Nephron (organoid): Measurements from ENCODE around the gene RBM6.

Source experiments
- H3K27ac Mint-ChIP-seq, 3 experiments: 2 replicates each; pipeline ENCODE4 v1.8.0; 2020; ENCODE audit warnings: mixed read lengths in 3 of 3, mild to moderate bottlenecking in 2 of 3, moderate library complexity in 1 of 3
- H3K27me3 Mint-ChIP-seq: 2 replicates; pipeline ENCODE4 v1.8.0; 2021; ENCODE audit warnings: low read depth, mild to moderate bottlenecking, moderate library complexity, mixed read lengths
- H3K36me3 Mint-ChIP-seq: 2 replicates; pipeline ENCODE4 v1.8.0; 2020; ENCODE audit warnings: low read depth, mixed read lengths
- H3K4me1 Mint-ChIP-seq: 2 replicates; pipeline ENCODE4 v1.8.0; 2020; ENCODE audit warnings: mixed read lengths
- H3K4me3 Mint-ChIP-seq, 3 experiments: 2 replicates each; pipeline ENCODE4 v1.8.0; 2020; ENCODE audit warnings: mild to moderate bottlenecking in 3 of 3, mixed read lengths in 3 of 3, moderate library complexity in 2 of 3
- H3K9me3 Mint-ChIP-seq: 2 replicates; pipeline ENCODE4 v1.8.0; 2020; ENCODE audit warnings: mixed read lengths
- TF ChIP-seq, protein P1 (sequence below), 3 experiments: fragments of 200-600 bp; sonication (generic); IDR thresholded peaks; one replicate each; pipeline ENCODE4 v1.5.0; 2021; ENCODE audit warnings: antibody characterized with exemption in 3 of 3; ENCODE audit not compliant: unreplicated experiment in 3 of 3

RBM6 gene

DNA sequence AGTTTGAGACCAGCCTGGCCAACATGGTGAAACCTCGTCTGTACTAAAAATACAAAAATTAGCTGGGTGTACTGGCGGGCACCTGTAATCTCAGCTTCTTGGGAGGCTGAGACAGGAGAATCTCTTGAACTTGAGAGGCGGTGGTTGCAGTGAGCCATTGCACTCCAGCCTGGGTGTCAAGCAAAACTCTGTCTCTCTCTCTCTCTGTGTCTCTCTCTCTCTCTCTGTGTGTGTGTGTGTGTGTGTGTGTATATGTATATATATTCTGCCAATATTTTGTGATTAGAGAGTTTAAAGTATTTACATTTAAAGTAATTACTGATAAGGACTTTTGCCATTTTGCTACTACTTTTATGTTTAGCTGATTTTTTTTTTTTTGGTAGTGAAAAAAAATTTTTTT lies 15.7 kb downstream of the RBM6 start:
- Mint-ChIP-seq H3K9me3 (no peaks in the 10 kb centered on the region), H3K4me1 (peaks cover 9% of the 10 kb centered on the region), H3K27ac (no peak overlapping the region), H3K36me3 (peaks cover 17% of the 10 kb centered on the region), H3K4me3 (no peak overlapping the region), H3K27me3 (no peaks in the 10 kb centered on the region)
- TF ChIP-seq, protein P1, sequence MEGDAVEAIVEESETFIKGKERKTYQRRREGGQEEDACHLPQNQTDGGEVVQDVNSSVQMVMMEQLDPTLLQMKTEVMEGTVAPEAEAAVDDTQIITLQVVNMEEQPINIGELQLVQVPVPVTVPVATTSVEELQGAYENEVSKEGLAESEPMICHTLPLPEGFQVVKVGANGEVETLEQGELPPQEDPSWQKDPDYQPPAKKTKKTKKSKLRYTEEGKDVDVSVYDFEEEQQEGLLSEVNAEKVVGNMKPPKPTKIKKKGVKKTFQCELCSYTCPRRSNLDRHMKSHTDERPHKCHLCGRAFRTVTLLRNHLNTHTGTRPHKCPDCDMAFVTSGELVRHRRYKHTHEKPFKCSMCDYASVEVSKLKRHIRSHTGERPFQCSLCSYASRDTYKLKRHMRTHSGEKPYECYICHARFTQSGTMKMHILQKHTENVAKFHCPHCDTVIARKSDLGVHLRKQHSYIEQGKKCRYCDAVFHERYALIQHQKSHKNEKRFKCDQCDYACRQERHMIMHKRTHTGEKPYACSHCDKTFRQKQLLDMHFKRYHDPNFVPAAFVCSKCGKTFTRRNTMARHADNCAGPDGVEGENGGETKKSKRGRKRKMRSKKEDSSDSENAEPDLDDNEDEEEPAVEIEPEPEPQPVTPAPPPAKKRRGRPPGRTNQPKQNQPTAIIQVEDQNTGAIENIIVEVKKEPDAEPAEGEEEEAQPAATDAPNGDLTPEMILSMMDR (IDR thresholded peaks at IDR 0.05; ENCODE audit: unreplicated experiment in 3 of 3): no peak

DNA sequence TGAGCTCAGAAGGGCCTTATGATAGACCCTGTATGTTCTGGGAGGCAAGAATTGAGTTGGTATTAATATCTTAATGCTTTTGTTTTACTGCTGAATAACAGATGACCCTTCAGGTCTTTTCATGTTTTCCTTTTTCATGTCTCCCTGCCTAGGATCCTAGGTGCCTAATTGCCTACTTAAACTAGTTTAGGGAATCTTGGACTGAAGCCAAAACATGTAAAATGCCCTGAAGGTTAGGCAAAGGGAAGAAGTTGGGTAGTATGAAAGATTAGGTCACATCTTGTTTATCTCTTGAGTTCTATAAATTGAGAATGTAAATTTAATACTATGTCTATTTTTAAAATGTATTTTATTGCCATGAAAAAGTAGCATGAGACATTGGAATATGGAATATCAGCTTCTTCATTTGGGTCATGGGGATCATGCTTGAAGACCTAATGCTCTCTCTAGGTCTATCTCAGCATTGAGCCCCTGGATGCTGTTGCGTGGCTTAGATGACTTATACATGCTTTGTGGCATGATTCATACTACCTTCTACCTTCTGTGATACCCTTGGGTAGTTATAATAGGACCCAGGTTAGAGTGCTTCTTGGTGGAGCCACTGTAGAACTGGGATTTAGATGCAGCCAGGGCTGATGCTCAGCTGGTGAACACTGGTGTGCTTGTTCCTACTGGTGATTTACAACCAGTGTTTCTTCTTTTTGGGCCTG lies 26.4 kb downstream of the RBM6 start:
- H3K27ac Mint-ChIP-seq: no peak overlapping the region
- TF ChIP-seq, protein P1 (IDR thresholded peaks at IDR 0.05; ENCODE audit: unreplicated experiment in 3 of 3): no peak
- peaks cover 32% of the 10 kb centered on the region for H3K36me3 Mint-ChIP-seq
- H3K4me1 Mint-ChIP-seq: peaks cover 14% of the 10 kb centered on the region
- no peaks in the 10 kb centered on the region for H3K9me3 Mint-ChIP-seq
- no peak overlapping the region for H3K4me3 Mint-ChIP-seq
- no peaks in the 10 kb centered on the region for H3K27me3 Mint-ChIP-seq

DNA sequence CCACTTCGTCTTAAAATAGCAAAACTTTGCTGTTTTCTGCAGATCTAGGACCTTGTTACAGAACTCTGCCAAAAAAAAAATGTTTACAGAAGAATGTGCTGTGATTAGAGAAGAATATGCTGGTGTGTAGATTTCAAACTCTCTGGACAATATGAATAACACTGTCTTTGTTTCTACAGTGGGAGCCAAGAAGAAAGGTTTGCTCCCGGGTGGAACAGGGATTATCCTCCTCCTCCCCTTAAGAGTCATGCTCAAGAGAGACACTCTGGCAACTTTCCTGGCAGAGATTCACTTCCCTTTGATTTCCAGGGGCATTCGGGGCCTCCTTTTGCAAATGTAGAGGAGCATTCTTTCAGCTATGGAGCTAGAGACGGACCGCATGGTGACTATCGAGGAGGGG lies 27.3 kb downstream of the RBM6 start:
- no peaks in the 10 kb centered on the region for H3K27me3 Mint-ChIP-seq
- peak overlapping the region; percentile 39 to 87 (median 80) for H3K27ac Mint-ChIP-seq
- no peaks in the 10 kb centered on the region for H3K9me3 Mint-ChIP-seq
- TF ChIP-seq, protein P1 (IDR thresholded peaks at IDR 0.05; ENCODE audit: unreplicated experiment in 3 of 3): no peak
- peaks cover 38% of the 10 kb centered on the region for H3K36me3 Mint-ChIP-seq
- H3K4me3 Mint-ChIP-seq: no peak overlapping the region
- peaks cover 14% of the 10 kb centered on the region for H3K4me1 Mint-ChIP-seq

DNA sequence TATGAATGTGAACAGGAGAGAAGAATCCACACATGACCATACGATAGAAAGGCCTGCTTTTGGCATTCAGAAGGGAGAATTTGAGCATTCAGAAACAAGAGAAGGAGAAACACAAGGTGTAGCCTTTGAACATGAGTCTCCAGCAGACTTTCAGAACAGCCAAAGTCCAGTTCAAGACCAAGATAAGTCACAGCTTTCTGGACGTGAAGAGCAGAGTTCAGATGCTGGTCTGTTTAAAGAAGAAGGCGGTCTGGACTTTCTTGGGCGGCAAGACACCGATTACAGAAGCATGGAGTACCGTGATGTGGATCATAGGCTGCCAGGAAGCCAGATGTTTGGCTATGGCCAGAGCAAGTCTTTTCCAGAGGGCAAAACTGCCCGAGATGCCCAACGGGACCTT lies 28.4 kb downstream of the RBM6 start:
- no peak overlapping the region for H3K27ac Mint-ChIP-seq
- TF ChIP-seq, protein P1 (IDR thresholded peaks at IDR 0.05; ENCODE audit: unreplicated experiment in 3 of 3): no peak
- no peaks in the 10 kb centered on the region for H3K27me3 Mint-ChIP-seq

DNA sequence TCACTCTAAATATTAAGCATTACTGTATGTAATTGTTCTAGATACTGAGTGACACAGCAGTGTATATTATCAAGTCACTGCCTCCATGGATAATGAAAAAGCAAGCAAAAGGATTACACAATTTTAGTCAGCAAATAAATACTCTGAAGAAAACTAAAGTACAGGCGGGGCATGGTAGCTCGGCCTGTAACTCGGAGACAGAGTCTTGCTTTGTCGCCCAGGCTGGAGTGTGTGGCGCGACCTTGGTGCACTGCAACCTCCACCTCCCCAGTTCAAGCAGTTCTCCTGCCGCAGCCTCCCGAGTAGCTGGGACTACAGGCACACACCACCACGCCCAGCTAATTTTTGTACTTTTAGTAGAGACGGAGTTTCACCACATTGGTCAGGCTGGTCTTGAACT lies 32.7 kb downstream of the RBM6 start:
- TF ChIP-seq, protein P1 (IDR thresholded peaks at IDR 0.05; ENCODE audit: unreplicated experiment in 3 of 3): no peak
- peaks cover 46% of the 10 kb centered on the region for H3K36me3 Mint-ChIP-seq
- H3K27me3 Mint-ChIP-seq: no peaks in the 10 kb centered on the region
- H3K4me1 Mint-ChIP-seq: peaks cover 6% of the 10 kb centered on the region
- H3K9me3 Mint-ChIP-seq: no peaks in the 10 kb centered on the region
- no peak overlapping the region for H3K4me3 Mint-ChIP-seq
- H3K27ac Mint-ChIP-seq: no peak overlapping the region

More for the DNA sequence above, 28.4 kb downstream of the RBM6 start:
- Mint-ChIP-seq H3K36me3 (peaks cover 45% of the 10 kb centered on the region), H3K9me3 (no peaks in the 10 kb centered on the region), H3K4me1 (peaks cover 14% of the 10 kb centered on the region), H3K4me3 (no peak overlapping the region)

DNA sequence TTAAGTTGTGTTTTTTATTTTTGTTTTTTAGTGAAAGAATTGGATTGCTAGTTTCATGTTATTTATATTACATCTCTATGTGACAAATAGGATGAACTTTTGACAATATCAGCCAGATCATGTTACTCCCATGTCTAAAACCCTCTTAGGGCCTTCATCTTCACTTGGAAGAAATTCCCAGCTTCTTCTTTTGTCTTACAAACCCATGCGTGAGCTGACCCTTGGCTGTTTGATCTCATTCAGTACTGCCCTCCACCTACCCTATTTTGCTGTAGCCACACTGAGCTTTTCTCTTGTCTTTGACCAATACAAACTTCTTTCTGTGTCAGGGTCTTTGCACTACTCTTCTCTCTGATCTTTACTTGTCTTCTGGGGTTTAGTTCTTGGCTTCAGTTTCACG lies 37.0 kb downstream of the RBM6 start:
- H3K9me3 Mint-ChIP-seq: no peaks in the 10 kb centered on the region
- TF ChIP-seq, protein P1 (IDR thresholded peaks at IDR 0.05; ENCODE audit: unreplicated experiment in 3 of 3): no peak
- no peak overlapping the region for H3K27ac Mint-ChIP-seq
- H3K4me3 Mint-ChIP-seq: no peak overlapping the region
- H3K27me3 Mint-ChIP-seq: no peaks in the 10 kb centered on the region
- no peaks in the 10 kb centered on the region for H3K4me1 Mint-ChIP-seq
- peaks cover 40% of the 10 kb centered on the region for H3K36me3 Mint-ChIP-seq
